BJ (cell line): Measurements from ENCODE around the gene ABCC9. TPM values are rescaled to one million over a fixed set of nuclear protein-coding genes. Genes with fewer than 3 reads are reported as not detected.

ENCODE experiments used
- CTCF ChIA-PET: fragments of 350-600 bp; formaldehyde crosslinking; extraction: SDS; loops from one replicate; lab custom pipeline; 2021; ENCODE audit warnings: antibody characterized with exemption, inconsistent platforms; lab: Yijun Ruan, JAX
- POLR2A ChIA-PET: fragments of 300-600 bp; sonication (Branson Sonifier 250); formaldehyde crosslinking; extraction: SDS; loops from one replicate; lab custom pipeline; 2021; ENCODE audit warnings: antibody characterized with exemption; lab: Charles Lee
- DNase-seq: peaks from one replicate; pipeline ENCODE4 v3.0.0-alpha.2; 2011; ENCODE audit warnings: low read depth
- H3K27me3 ChIP-seq: 2 replicates; pipeline ENCODE4 v1.6.0; 2011; ENCODE audit warnings: low read length; ENCODE audit not compliant: control insufficient read depth, insufficient read depth
- H3K36me3 ChIP-seq: 2 replicates; pipeline ENCODE4 v1.5.1; 2011; ENCODE audit warnings: low read length; ENCODE audit not compliant: control insufficient read depth, insufficient read depth
- H3K4me3 ChIP-seq: 2 replicates; pipeline ENCODE4 v1.5.1; 2011; ENCODE audit warnings: low read depth, mild to moderate bottlenecking, control low read depth, low read length
- CTCF ChIP-seq: IDR thresholded peaks from 2 replicates; pipeline ENCODE4 v1.5.1; 2011; ENCODE audit warnings: low read depth, mild to moderate bottlenecking, control low read depth, inconsistent platforms, low read length, moderate library complexity; ENCODE audit not compliant: insufficient read depth
- polyA plus RNA-seq: library from polyadenylated mRNA; depleted of rRNA; stranded (reverse); fragments of >200 nt; gene quantifications from 2 replicates; pipeline ENCODE4 v1.2.3, GENCODE V29; 2011

The ABCC9 gene
- polyA plus RNA-seq, 1 experiment, result 5.9 TPM

GRCh38 chr12:21888276-21888863 lies 52.9 kb downstream of the ABCC9 start:
- TF ChIP-seq CTCF, result no peak
- no peak for DNase-seq
- ChIA-PET POLR2A (no interaction called here), CTCF (no interaction called here)
- Histone ChIP-seq H3K4me3 (no peak overlapping the region), H3K36me3 (no peaks in the 10 kb centered on the region), H3K27me3 (no peaks in the 10 kb centered on the region)

GRCh38 chr12:21884936-21885335 lies 56.3 kb downstream of the ABCC9 start:
- Histone ChIP-seq H3K36me3 (no peaks in the 10 kb centered on the region), H3K27me3 (no peaks in the 10 kb centered on the region), H3K4me3 (no peak overlapping the region)
- TF ChIP-seq CTCF, result no peak
- ChIA-PET POLR2A (no interaction called here), CTCF (no interaction called here)
- no peak for DNase-seq

GRCh38 chr12:21882635-21883034 lies 58.6 kb downstream of the ABCC9 start:
- ChIA-PET POLR2A (no interaction called here), CTCF (no interaction called here)
- no peak overlapping the region for H3K4me3 ChIP-seq
- H3K36me3 ChIP-seq, result no peaks in the 10 kb centered on the region
- no peak for TF ChIP-seq CTCF
- H3K27me3 ChIP-seq, result no peaks in the 10 kb centered on the region
- no peak for DNase-seq

- no peaks in the 10 kb centered on the region for H3K36me3 ChIP-seq
- POLR2A ChIA-PET, result no interaction called here
- CTCF ChIA-PET, result no interaction called here
- H3K4me3 ChIP-seq, result no peak overlapping the region
- no peak for DNase-seq
- no peak for TF ChIP-seq CTCF
- no peaks in the 10 kb centered on the region for H3K27me3 ChIP-seq
Measured at GRCh38 chr12:21881965-21882364, 59.3 kb downstream of the ABCC9 start.

GRCh38 chr12:21879312-21879711 lies 61.9 kb downstream of the ABCC9 start:
- no peak for TF ChIP-seq CTCF
- H3K36me3 ChIP-seq, result no peaks in the 10 kb centered on the region
- ChIA-PET POLR2A (no interaction called here), CTCF (interaction anchor here (0.9 to 1.5 kb wide), 2 partner anchors 12 to 19 kb away, joined by 3 read pairs; no protein-coding TSS in a partner anchor)
- no peaks in the 10 kb centered on the region for H3K27me3 ChIP-seq
- no peak overlapping the region for H3K4me3 ChIP-seq
- no peak for DNase-seq
